Smooth muscle cell (in vitro differentiated cells): ENCODE results near the gene SEPTIN6. TPM values are rescaled to one million over a fixed set of nuclear protein-coding genes. Genes with fewer than 3 reads are reported as not detected.
A peak's percentile ranks its signal among the peaks of the same experiment; 100 is the strongest.

ENCODE experiments used
- DNase-seq: peaks from one replicate; lab custom pipeline; 2025; ENCODE audit not compliant: unreplicated experiment; lab: John Stamatoyannopoulos, UW
- H2AFZ ChIP-seq: fragments of 200-600 bp; sonication (generic); 2 replicates; pipeline ENCODE4 v1.6.0; 2016; ENCODE audit warnings: antibody characterized with exemption, low read depth, mild to moderate bottlenecking
- H3F3A ChIP-seq: fragments of 200-600 bp; sonication (generic); 2 replicates; pipeline ENCODE4 v1.6.0; 2017; ENCODE audit warnings: antibody characterized with exemption, low read depth
- H3K27ac ChIP-seq: fragments of 200-600 bp; sonication (generic); 2 replicates; pipeline ENCODE4 v1.5.1; 2016; ENCODE audit warnings: low read depth, mild to moderate bottlenecking
- H3K27me3 ChIP-seq: fragments of 200-600 bp; sonication (generic); 2 replicates; pipeline ENCODE4 v1.6.1; 2016; ENCODE audit warnings: low read depth, mild to moderate bottlenecking
- H3K36me3 ChIP-seq: fragments of 200-600 bp; sonication (generic); 2 replicates; pipeline ENCODE4 v1.5.1; 2016; ENCODE audit warnings: low read depth
- H3K4me1 ChIP-seq: fragments of 200-600 bp; sonication (generic); 2 replicates; pipeline ENCODE4 v1.5.1; 2016; ENCODE audit warnings: low read depth
- H3K4me2 ChIP-seq: fragments of 200-600 bp; sonication (generic); 2 replicates; pipeline ENCODE4 v1.6.0; 2016; ENCODE audit warnings: mild to moderate bottlenecking
- H3K4me3 ChIP-seq: fragments of 200-600 bp; sonication (generic); 2 replicates; pipeline ENCODE4 v1.5.1; 2016; ENCODE audit warnings: mild to moderate bottlenecking
- H3K79me2 ChIP-seq: fragments of 200-600 bp; sonication (generic); 2 replicates; pipeline ENCODE4 v1.6.0; 2016; ENCODE audit warnings: low read depth, mild to moderate bottlenecking
- H3K9ac ChIP-seq: fragments of 200-600 bp; sonication (generic); 2 replicates; pipeline ENCODE4 v1.6.0; 2016; ENCODE audit warnings: low read depth
- H3K9me3 ChIP-seq: fragments of 200-600 bp; sonication (generic); replicated peaks from 2 replicates; pipeline ENCODE4 v1.5.1; 2016; ENCODE audit warnings: low read depth
- H4K20me1 ChIP-seq: fragments of 200-600 bp; sonication (generic); 2 replicates; pipeline ENCODE4 v1.6.0; 2016; ENCODE audit warnings: low read depth
- WGBS: methylation state at CpG from one replicate; pipeline ENCODE4 v1.1.7; 2016; ENCODE audit warnings: low lambda C conversion rate; 5-methylcytosine and 5-hydroxymethylcytosine counted together
- polyA plus RNA-seq: library from polyadenylated mRNA; unstranded; fragments of >200 nt; fragmentation: Nextera tagmentation; extraction: Ambion mirVana; gene quantifications from 2 replicates; pipeline ENCODE4 v1.2.1, GENCODE V29; 2016
- total RNA-seq: library from RNA; depleted of rRNA; stranded (reverse); fragments of >200 nt; gene quantifications from 2 replicates; pipeline ENCODE4 v1.2.3, GENCODE V29; 2014
- TF ChIP-seq, protein P1 (sequence below): fragments of 200-600 bp; sonication (generic); IDR thresholded peaks from 2 replicates; pipeline ENCODE4 v1.5.1; 2017; ENCODE audit warnings: borderline replicate concordance, mild to moderate bottlenecking, antibody characterized with exemption; ENCODE audit not compliant: insufficient read depth, poor library complexity, severe bottlenecking

Gene SEPTIN6
- total and polyA plus RNA-seq, 2 experiments from 2014 or later: 58.1 to 58.4 TPM

DNA sequence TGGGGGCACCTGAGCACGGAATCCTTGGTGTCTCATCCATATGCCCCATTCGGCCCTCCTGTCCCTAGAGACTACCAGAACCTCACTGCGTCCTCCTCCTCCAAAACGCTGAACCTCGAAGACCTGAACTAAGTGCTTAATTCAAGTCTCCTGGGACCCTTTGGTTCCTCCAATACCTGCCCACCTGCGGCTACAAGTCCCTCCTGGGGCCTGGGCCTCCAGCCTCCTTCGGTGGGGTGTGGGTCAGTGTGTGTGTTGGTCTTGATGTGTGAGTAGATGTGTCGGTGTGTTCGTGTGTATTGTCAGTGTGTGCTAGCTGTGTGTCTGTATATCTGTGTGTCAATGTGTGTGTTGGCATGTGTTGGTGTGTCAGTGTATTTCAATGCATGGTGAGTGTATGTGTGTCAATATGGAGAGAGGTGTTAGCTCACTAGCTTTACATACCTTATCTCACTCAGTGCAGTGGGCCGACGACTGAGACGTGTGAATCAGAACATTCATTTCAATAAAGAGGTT lies 2.6 kb upstream of the SEPTIN6 start:
- Histone ChIP-seq H3K36me3 (no peaks in the 10 kb centered on the region), H3K27me3 (no peaks in the 10 kb centered on the region), H2AFZ (no peak overlapping the region), H3F3A (no peaks in the 10 kb centered on the region), H3K4me3 (no peak overlapping the region), H3K79me2 (peaks cover 11% of the 10 kb centered on the region), H3K27ac (no peak overlapping the region), H4K20me1 (no peaks in the 10 kb centered on the region), H3K9me3 (no peaks in the 10 kb centered on the region), H3K9ac (no peak overlapping the region), H3K4me1 (no peaks in the 10 kb centered on the region), H3K4me2 (no peak overlapping the region)
- WGBS: 85% methylated on average over 12 of the region's 12 CpGs
- DNase-seq: no peak
- TF ChIP-seq, protein P1, sequence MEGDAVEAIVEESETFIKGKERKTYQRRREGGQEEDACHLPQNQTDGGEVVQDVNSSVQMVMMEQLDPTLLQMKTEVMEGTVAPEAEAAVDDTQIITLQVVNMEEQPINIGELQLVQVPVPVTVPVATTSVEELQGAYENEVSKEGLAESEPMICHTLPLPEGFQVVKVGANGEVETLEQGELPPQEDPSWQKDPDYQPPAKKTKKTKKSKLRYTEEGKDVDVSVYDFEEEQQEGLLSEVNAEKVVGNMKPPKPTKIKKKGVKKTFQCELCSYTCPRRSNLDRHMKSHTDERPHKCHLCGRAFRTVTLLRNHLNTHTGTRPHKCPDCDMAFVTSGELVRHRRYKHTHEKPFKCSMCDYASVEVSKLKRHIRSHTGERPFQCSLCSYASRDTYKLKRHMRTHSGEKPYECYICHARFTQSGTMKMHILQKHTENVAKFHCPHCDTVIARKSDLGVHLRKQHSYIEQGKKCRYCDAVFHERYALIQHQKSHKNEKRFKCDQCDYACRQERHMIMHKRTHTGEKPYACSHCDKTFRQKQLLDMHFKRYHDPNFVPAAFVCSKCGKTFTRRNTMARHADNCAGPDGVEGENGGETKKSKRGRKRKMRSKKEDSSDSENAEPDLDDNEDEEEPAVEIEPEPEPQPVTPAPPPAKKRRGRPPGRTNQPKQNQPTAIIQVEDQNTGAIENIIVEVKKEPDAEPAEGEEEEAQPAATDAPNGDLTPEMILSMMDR: no peak

DNA sequence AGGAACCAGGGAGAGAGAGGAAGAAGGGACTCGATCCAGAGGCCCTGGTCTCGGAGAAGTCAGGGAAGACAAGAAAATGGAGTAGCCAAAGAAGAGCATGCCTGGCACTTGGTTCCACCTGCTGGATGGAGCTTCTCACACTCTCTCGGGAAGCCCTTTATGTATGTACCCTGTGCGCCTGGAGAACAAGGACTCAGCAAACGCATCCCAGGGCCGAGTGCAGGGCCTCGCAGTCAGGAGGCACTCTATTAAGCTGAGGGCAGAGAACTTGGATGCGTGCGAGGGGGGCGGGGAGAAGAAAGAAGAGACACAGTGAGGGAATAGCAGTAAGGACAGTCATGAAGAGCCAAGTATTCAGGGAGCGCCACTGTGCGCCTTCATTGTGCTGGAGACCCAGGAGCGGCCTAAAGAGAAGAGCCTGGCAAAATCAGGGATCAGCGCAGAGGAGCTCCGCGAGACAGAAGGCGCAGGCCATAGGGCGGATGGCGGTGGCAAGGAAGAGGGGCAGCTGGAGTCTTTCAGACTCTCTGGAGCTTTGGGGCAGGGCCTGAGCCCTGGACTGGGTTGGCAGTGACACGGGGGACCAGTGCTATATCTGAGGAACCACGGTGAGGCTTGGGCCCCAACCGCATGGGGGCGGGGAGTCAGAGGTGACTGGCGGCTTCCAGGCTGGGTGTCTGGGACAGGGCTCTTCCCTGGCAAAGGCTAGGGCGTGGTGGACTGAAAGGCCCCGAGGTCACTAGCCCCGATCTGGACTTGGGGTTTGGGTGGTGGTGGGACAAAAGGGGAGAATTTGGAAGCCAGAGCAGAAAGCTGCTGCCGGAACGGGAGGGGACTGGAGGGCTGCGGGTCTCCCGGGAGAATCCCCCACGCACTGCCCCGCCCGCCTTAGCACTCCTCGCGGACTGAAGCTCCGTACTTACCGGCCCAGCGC lies 1.9 kb upstream of the SEPTIN6 start:
- DNase-seq: no peak
- H3K9me3 ChIP-seq: no peaks in the 10 kb centered on the region

GRCh38 chrX:119693996-119694451 lies 1.1 kb upstream of the SEPTIN6 start:
- H2AFZ ChIP-seq: no peak overlapping the region
- no peaks in the 10 kb centered on the region for H3K9me3 ChIP-seq
- no peaks in the 10 kb centered on the region for H3F3A ChIP-seq
- H3K4me2 ChIP-seq: peak overlapping the region; percentile 87
- DNase-seq: no peak
- H3K4me1 ChIP-seq: no peaks in the 10 kb centered on the region
- H3K4me3 ChIP-seq: peak overlapping the region; percentile 70
- H3K27me3 ChIP-seq: no peaks in the 10 kb centered on the region
- H3K27ac ChIP-seq: no peak overlapping the region
- H4K20me1 ChIP-seq: no peaks in the 10 kb centered on the region
- H3K79me2 ChIP-seq: peaks cover 26% of the 10 kb centered on the region
- TF ChIP-seq, protein P1: no peak
- 56% methylated on average over 20 of the region's 23 CpGs for WGBS
- no peaks in the 10 kb centered on the region for H3K36me3 ChIP-seq
- no peak overlapping the region for H3K9ac ChIP-seq

More for the DNA sequence above, 1.9 kb upstream of the SEPTIN6 start:
- Histone ChIP-seq H3K36me3 (no peaks in the 10 kb centered on the region), H4K20me1 (no peaks in the 10 kb centered on the region), H3F3A (no peaks in the 10 kb centered on the region), H3K4me1 (no peaks in the 10 kb centered on the region), H3K27ac (no peak overlapping the region), H3K4me2 (peak overlapping the region; percentile 87), H3K79me2 (peaks cover 17% of the 10 kb centered on the region), H3K27me3 (no peaks in the 10 kb centered on the region), H3K4me3 (no peak overlapping the region), H2AFZ (no peak overlapping the region), H3K9ac (no peak overlapping the region)
- 76% methylated on average over 38 of the region's 39 CpGs for whole genome bisulfite sequencing
- TF ChIP-seq, protein P1: no peak
